Smooth muscle cell (in vitro differentiated cells): Measurements from ENCODE around the gene SMPD3. TPM values are rescaled to one million over a fixed set of nuclear protein-coding genes. Genes with fewer than 3 reads are reported as not detected.

Experiments used
- DNase-seq: peaks from one replicate; lab custom pipeline; 2025; ENCODE audit not compliant: unreplicated experiment; lab: John Stamatoyannopoulos, UW
- H2AFZ ChIP-seq: fragments of 200-600 bp; sonication (generic); 2 replicates; pipeline ENCODE4 v1.6.0; 2016; ENCODE audit warnings: antibody characterized with exemption, low read depth, mild to moderate bottlenecking
- H3F3A ChIP-seq: fragments of 200-600 bp; sonication (generic); 2 replicates; pipeline ENCODE4 v1.6.0; 2017; ENCODE audit warnings: antibody characterized with exemption, low read depth
- H3K27ac ChIP-seq: fragments of 200-600 bp; sonication (generic); 2 replicates; pipeline ENCODE4 v1.5.1; 2016; ENCODE audit warnings: low read depth, mild to moderate bottlenecking
- H3K27me3 ChIP-seq: fragments of 200-600 bp; sonication (generic); 2 replicates; pipeline ENCODE4 v1.6.1; 2016; ENCODE audit warnings: low read depth, mild to moderate bottlenecking
- H3K36me3 ChIP-seq: fragments of 200-600 bp; sonication (generic); 2 replicates; pipeline ENCODE4 v1.5.1; 2016; ENCODE audit warnings: low read depth
- H3K4me1 ChIP-seq: fragments of 200-600 bp; sonication (generic); 2 replicates; pipeline ENCODE4 v1.5.1; 2016; ENCODE audit warnings: low read depth
- H3K4me2 ChIP-seq: fragments of 200-600 bp; sonication (generic); 2 replicates; pipeline ENCODE4 v1.6.0; 2016; ENCODE audit warnings: mild to moderate bottlenecking
- H3K4me3 ChIP-seq: fragments of 200-600 bp; sonication (generic); 2 replicates; pipeline ENCODE4 v1.5.1; 2016; ENCODE audit warnings: mild to moderate bottlenecking
- H3K79me2 ChIP-seq: fragments of 200-600 bp; sonication (generic); 2 replicates; pipeline ENCODE4 v1.6.0; 2016; ENCODE audit warnings: low read depth, mild to moderate bottlenecking
- H3K9ac ChIP-seq: fragments of 200-600 bp; sonication (generic); 2 replicates; pipeline ENCODE4 v1.6.0; 2016; ENCODE audit warnings: low read depth
- H3K9me3 ChIP-seq: fragments of 200-600 bp; sonication (generic); replicated peaks from 2 replicates; pipeline ENCODE4 v1.5.1; 2016; ENCODE audit warnings: low read depth
- H4K20me1 ChIP-seq: fragments of 200-600 bp; sonication (generic); 2 replicates; pipeline ENCODE4 v1.6.0; 2016; ENCODE audit warnings: low read depth
- CTCF ChIP-seq: fragments of 200-600 bp; sonication (generic); IDR thresholded peaks from 2 replicates; pipeline ENCODE4 v1.5.1; 2017; ENCODE audit warnings: borderline replicate concordance, mild to moderate bottlenecking, antibody characterized with exemption; ENCODE audit not compliant: insufficient read depth, poor library complexity, severe bottlenecking
- WGBS: methylation state at CpG from one replicate; pipeline ENCODE4 v1.1.7; 2016; ENCODE audit warnings: low lambda C conversion rate; 5-methylcytosine and 5-hydroxymethylcytosine counted together
- polyA plus RNA-seq: library from polyadenylated mRNA; unstranded; fragments of >200 nt; fragmentation: Nextera tagmentation; extraction: Ambion mirVana; gene quantifications from 2 replicates; pipeline ENCODE4 v1.2.1, GENCODE V29; 2016
- total RNA-seq: library from RNA; depleted of rRNA; stranded (reverse); fragments of >200 nt; gene quantifications from 2 replicates; pipeline ENCODE4 v1.2.3, GENCODE V29; 2014

The SMPD3 gene
- total and polyA plus RNA-seq, 2 experiments from 2014 or later: 0.63 to 0.73 TPM

GRCh38 chr16:68313116-68313515 is 135.2 kb downstream of the SMPD3 start:
- no peak overlapping the region for H3K4me3 ChIP-seq
- DNase-seq: no peak
- no peak overlapping the region for H2AFZ ChIP-seq
- no peaks in the 10 kb centered on the region for H3F3A ChIP-seq
- no peaks in the 10 kb centered on the region for H3K9me3 ChIP-seq
- no peak overlapping the region for H3K4me2 ChIP-seq
- H3K27ac ChIP-seq: no peak overlapping the region
- H3K36me3 ChIP-seq: no peaks in the 10 kb centered on the region
- peaks cover 58% of the 10 kb centered on the region for H3K79me2 ChIP-seq
- H3K4me1 ChIP-seq: peaks cover 14% of the 10 kb centered on the region
- no peaks in the 10 kb centered on the region for H4K20me1 ChIP-seq
- H3K27me3 ChIP-seq: no peaks in the 10 kb centered on the region
- WGBS: 97% methylated on average over 4 of the region's 4 CpGs
- TF ChIP-seq CTCF: no peak
- no peak overlapping the region for H3K9ac ChIP-seq

DNA sequence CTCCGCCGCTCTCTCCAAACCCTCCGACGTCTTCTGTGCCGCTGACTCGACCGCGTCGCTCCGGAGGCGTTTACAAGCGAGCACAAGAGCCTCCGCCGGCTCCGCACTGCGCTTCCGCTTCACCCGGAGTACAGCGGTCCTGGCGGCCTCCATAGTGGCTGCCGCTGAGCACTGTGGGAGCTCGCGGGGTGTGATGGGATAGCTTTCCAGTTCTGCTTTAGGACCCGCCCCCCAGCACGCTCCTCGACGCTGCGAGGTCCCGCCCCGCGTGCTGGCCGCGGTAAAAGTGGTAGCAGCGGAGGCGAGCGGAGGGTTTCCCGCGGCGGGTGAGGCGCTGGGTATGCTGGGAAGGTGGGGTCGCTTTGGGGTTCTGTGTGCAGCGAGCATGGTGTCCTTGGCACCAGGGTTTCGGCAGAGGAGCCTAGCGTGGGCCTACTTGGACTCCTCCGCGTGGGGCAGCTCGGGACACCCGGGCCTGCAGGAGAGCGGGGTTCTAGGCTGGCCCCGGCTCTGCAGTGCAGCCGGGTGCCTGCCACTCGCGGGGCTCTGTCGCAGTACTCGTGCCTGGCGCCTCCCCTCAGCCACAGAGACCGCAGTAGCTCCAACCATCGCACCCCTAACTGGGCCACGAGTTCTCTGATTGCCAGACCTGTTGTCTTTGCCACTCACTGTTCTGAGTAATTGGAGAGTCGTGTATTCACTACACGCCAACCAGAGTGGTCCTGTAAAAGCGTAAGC is 137.4 kb downstream of the SMPD3 start, which contains the start of the genes PRMT7 and SLC7A6OS:
Gene PRMT7, plus strand, starts transcription at position 246 of the 738 bp plus-strand sequence. CDS start 4,961 bp downstream, outside the sequence.
Gene SLC7A6OS, minus strand, starts transcription at position 173 of the 738 bp plus-strand sequence. Its CDS starts 20 bp downstream, at position 153.
- peak within 1 kb of the TSS; percentile 90 for H3K4me2 ChIP-seq
- WGBS: 1% methylated on average over 60 of the region's 62 CpGs
- no peaks in the 10 kb centered on the region for H3K27me3 ChIP-seq
- peak; percentile 71 for DNase-seq
- H3K9ac ChIP-seq: peak within 1 kb of the TSS; percentile 81
- no peaks in the 10 kb centered on the region for H3K36me3 ChIP-seq
- peak within 1 kb of the TSS; percentile 66 for H3K27ac ChIP-seq
- no peaks in the 10 kb centered on the region for H3K9me3 ChIP-seq
- peaks cover 2% of the 10 kb centered on the region for H4K20me1 ChIP-seq
- peak within 1 kb of the TSS; percentile 97 for H2AFZ ChIP-seq
- no peak for TF ChIP-seq CTCF
- H3K4me1 ChIP-seq: peaks cover 14% of the 10 kb centered on the region
- peaks cover 76% of the 10 kb centered on the region for H3K79me2 ChIP-seq
- H3F3A ChIP-seq: no peaks in the 10 kb centered on the region
- H3K4me3 ChIP-seq: peak within 1 kb of the TSS; percentile 80

GRCh38 chr16:68310437-68310773 is 137.9 kb downstream of the SMPD3 start:
- Histone ChIP-seq H3K79me2 (peaks cover 76% of the 10 kb centered on the region), H3K4me1 (peaks cover 14% of the 10 kb centered on the region), H3K9me3 (no peaks in the 10 kb centered on the region), H3K4me3 (peak overlapping the region; percentile 80), H3K4me2 (peak overlapping the region; percentile 90), H3K27me3 (no peaks in the 10 kb centered on the region), H3K9ac (peak overlapping the region; percentile 81), H2AFZ (peak overlapping the region; percentile 97), H4K20me1 (peaks cover 2% of the 10 kb centered on the region), H3K27ac (peak overlapping the region; percentile 66), H3K36me3 (no peaks in the 10 kb centered on the region), H3F3A (no peaks in the 10 kb centered on the region)
- under 1% methylated on average over 29 of the region's 29 CpGs for WGBS
- no peak for TF ChIP-seq CTCF
- no peak for DNase-seq

DNA sequence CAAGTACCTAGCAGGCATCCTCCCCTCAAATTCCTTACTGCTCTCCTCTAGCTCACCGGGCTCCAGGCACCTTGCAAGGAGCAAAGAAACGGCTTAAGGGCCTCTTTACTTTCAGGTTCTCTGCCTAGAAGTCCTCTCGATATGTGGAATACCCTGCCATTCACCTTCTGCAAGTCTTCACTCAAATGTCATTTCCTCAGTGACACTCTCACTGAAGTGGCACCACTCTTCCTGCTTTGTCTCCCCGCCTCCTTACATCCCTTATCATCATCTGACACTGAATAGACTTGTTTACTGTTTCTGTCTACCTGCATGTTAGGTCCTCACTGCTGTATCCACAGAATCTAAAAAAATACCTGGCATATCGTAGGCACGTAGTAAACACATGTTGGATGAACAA is 138.5 kb downstream of the SMPD3 start:
- peak overlapping the region; percentile 97 for H2AFZ ChIP-seq
- peaks cover 2% of the 10 kb centered on the region for H4K20me1 ChIP-seq
- no peaks in the 10 kb centered on the region for H3K9me3 ChIP-seq
- WGBS: 68% methylated on average over 6 of the region's 6 CpGs
- H3K9ac ChIP-seq: peak overlapping the region; percentile 81
- H3K4me2 ChIP-seq: peak overlapping the region; percentile 90
- no peak for TF ChIP-seq CTCF
- no peaks in the 10 kb centered on the region for H3K36me3 ChIP-seq
- H3K79me2 ChIP-seq: peaks cover 76% of the 10 kb centered on the region
- H3K4me1 ChIP-seq: peaks cover 14% of the 10 kb centered on the region
- H3F3A ChIP-seq: no peaks in the 10 kb centered on the region
- peak overlapping the region; percentile 66 for H3K27ac ChIP-seq
- H3K27me3 ChIP-seq: no peaks in the 10 kb centered on the region
- DNase-seq: no peak
- peak overlapping the region; percentile 80 for H3K4me3 ChIP-seq
